ENCODE measurements around the gene STYXL1. TPM values are rescaled to one million over a fixed set of nuclear protein-coding genes. Genes with fewer than 3 reads are reported as not detected.
"Not testable (repeated sequence)": the region's sequence is repeated elsewhere in the genome, so short reads cannot be mapped to it uniquely, and the experiment has no call there.

The STYXL1 gene
- total RNA-seq (2022): 42.3 and 49.7 TPM in 2 replicates
- percentile 59 among the genes with signal in this experiment for Bru-seq, nascent RNA
- percentile 58 among the genes with signal in this experiment for BruChase-seq, experiment 1, labeled RNA remaining after a 2-hour chase
- percentile 64 among the genes with signal in this experiment for BruChase-seq, experiment 2, labeled RNA remaining after a 6-hour chase
- long read RNA-seq, transcript STYXL1-206 (9 exons, 1,147 nt): major isoform, 9 of 54 reads
- long read RNA-seq, partial matches to known transcripts: 12 of 54 reads
- long read RNA-seq, other reads (novel, unspliced or antisense): 26 of 54 reads

GRCh38 chr7:76047811-76048667 is at the start of gene STYXL1, which contains the start of gene MDH2:
STYXL1 (minus strand) TSS chr7:76048000; CDS start chr7:76030523, 17,477 bp downstream.
MDH2 (plus strand) TSS chr7:76048106; CDS start chr7:76048161, 55 bp downstream.
- peak within 1 kb of the TSS; percentile 99 for H3K27ac Mint-ChIP-seq (ENCODE audit: unreplicated experiment)
- ChIA-PET POLR2A (interaction anchor here (0.6 to 1.2 kb wide), 14 partner anchors 9 to 214 kb away, joined by 3 to 14 read pairs (median 4); partner anchors contain the start of genes POR and TMEM120A), CTCF (interaction anchor here (0.8 to 1.2 kb wide), 3 partner anchors 21 to 215 kb away, joined by 3 to 5 read pairs (median 4); no protein-coding TSS in a partner anchor)
- intact Hi-C loops (cut with micrococcal nuclease; ENCODE audit: unreplicated experiment): loop anchor here (5.0 kb wide), 2 partner anchors 56 to 84 kb away; partner anchors contain the start of gene TMEM120A
- peaks cover 13% of the 10 kb centered on the region for H3K4me1 ChIP-seq
- H3K27me3 ChIP-seq (replicated peaks; ENCODE audit: control insufficient read depth, insufficient read depth, low read length): no peaks in the 10 kb centered on the region
- peak within 1 kb of the TSS; percentile 77 for H3K4me3 ChIP-seq (ENCODE audit: low read depth, low read length)
- H3K4me1 Mint-ChIP-seq (ENCODE audit: low read depth, unreplicated experiment): peaks cover 22% of the 10 kb centered on the region
- peaks cover 56% of the 10 kb centered on the region for H3K36me3 Mint-ChIP-seq (ENCODE audit: insufficient read depth, unreplicated experiment)
- peak; percentile 96 to 97 for DNase-seq
- BruUV-seq (replicated peaks): TSS peak; percentile 69
- peak within 1 kb of the TSS; percentile 100 for H3K4me3 Mint-ChIP-seq (ENCODE audit: unreplicated experiment)
- TF ChIP-seq CTCF (IDR thresholded peaks at IDR 0.05; ENCODE audit: insufficient read depth in 1 of 2, low read depth in 1 of 2, low read length in 1 of 2, severe bottlenecking in 1 of 2, unreplicated experiment in 1 of 2): no peak
- no peaks in the 10 kb centered on the region for H3K27me3 Mint-ChIP-seq (ENCODE audit: insufficient read depth, unreplicated experiment)
- no peaks in the 10 kb centered on the region for H3K9me3 ChIP-seq
- no peaks in the 10 kb centered on the region for H3K9me3 Mint-ChIP-seq (ENCODE audit: unreplicated experiment)
- H3K36me3 ChIP-seq (ENCODE audit: control insufficient read depth, insufficient read depth, low read length): no peaks in the 10 kb centered on the region; the same call in 1 of the 2 replicates

GRCh38 chr7:76095908-76096307 is 48.1 kb upstream of the STYXL1 start:
- no peaks in the 10 kb centered on the region for H3K4me1 Mint-ChIP-seq (ENCODE audit: low read depth, unreplicated experiment)
- no peaks in the 10 kb centered on the region for H3K4me1 ChIP-seq
- no peak for TF ChIP-seq CTCF (IDR thresholded peaks at IDR 0.05; ENCODE audit: insufficient read depth in 1 of 2, low read depth in 1 of 2, low read length in 1 of 2, severe bottlenecking in 1 of 2, unreplicated experiment in 1 of 2)
- H3K4me3 Mint-ChIP-seq (ENCODE audit: unreplicated experiment): no peak overlapping the region
- no peak for DNase-seq
- CTCF ChIA-PET: no interaction called here
- BruUV-seq (replicated peaks): no TSS peak
- H3K27me3 Mint-ChIP-seq (ENCODE audit: insufficient read depth, unreplicated experiment): peaks cover 2% of the 10 kb centered on the region
- H3K36me3 Mint-ChIP-seq (ENCODE audit: insufficient read depth, unreplicated experiment): no peaks in the 10 kb centered on the region
- H3K9me3 Mint-ChIP-seq (ENCODE audit: unreplicated experiment): no peaks in the 10 kb centered on the region
- H3K9me3 ChIP-seq: no peaks in the 10 kb centered on the region
- H3K4me3 ChIP-seq (ENCODE audit: low read depth, low read length): no peak overlapping the region
- intact Hi-C loops (cut with micrococcal nuclease; ENCODE audit: unreplicated experiment): no loop called here
- H3K36me3 ChIP-seq (ENCODE audit: control insufficient read depth, insufficient read depth, low read length): no peaks in the 10 kb centered on the region
- POLR2A ChIA-PET: no interaction called here
- no peaks in the 10 kb centered on the region for H3K27me3 ChIP-seq (replicated peaks; ENCODE audit: control insufficient read depth, insufficient read depth, low read length)
- H3K27ac Mint-ChIP-seq (ENCODE audit: unreplicated experiment): no peak overlapping the region

GRCh38 chr7:76094326-76094725 is 46.5 kb upstream of the STYXL1 start:
- H3K9me3 Mint-ChIP-seq (ENCODE audit: unreplicated experiment); H3K27me3 Mint-ChIP-seq (ENCODE audit: insufficient read depth, unreplicated experiment); H3K27ac Mint-ChIP-seq (ENCODE audit: unreplicated experiment); CTCF ChIA-PET; H3K9me3 ChIP-seq; H3K4me3 Mint-ChIP-seq (ENCODE audit: unreplicated experiment); intact Hi-C loops (cut with micrococcal nuclease; ENCODE audit: unreplicated experiment); BruUV-seq (replicated peaks); H3K4me1 ChIP-seq; H3K4me3 ChIP-seq (ENCODE audit: low read depth, low read length); H3K36me3 ChIP-seq (ENCODE audit: control insufficient read depth, insufficient read depth, low read length); H3K4me1 Mint-ChIP-seq (ENCODE audit: low read depth, unreplicated experiment); DNase-seq; H3K36me3 Mint-ChIP-seq (ENCODE audit: insufficient read depth, unreplicated experiment); POLR2A ChIA-PET; H3K27me3 ChIP-seq (replicated peaks; ENCODE audit: control insufficient read depth, insufficient read depth, low read length): not testable (repeated sequence)

GRCh38 chr7:76093531-76093930 is 45.7 kb upstream of the STYXL1 start:
- H3K4me3 Mint-ChIP-seq (ENCODE audit: unreplicated experiment); POLR2A ChIA-PET; H3K4me1 Mint-ChIP-seq (ENCODE audit: low read depth, unreplicated experiment); intact Hi-C loops (cut with micrococcal nuclease; ENCODE audit: unreplicated experiment); H3K9me3 Mint-ChIP-seq (ENCODE audit: unreplicated experiment); H3K4me1 ChIP-seq; CTCF ChIA-PET; H3K27me3 ChIP-seq (replicated peaks; ENCODE audit: control insufficient read depth, insufficient read depth, low read length); H3K4me3 ChIP-seq (ENCODE audit: low read depth, low read length); BruUV-seq (replicated peaks); H3K9me3 ChIP-seq; DNase-seq; H3K27ac Mint-ChIP-seq (ENCODE audit: unreplicated experiment); H3K27me3 Mint-ChIP-seq (ENCODE audit: insufficient read depth, unreplicated experiment); H3K36me3 ChIP-seq (ENCODE audit: control insufficient read depth, insufficient read depth, low read length); H3K36me3 Mint-ChIP-seq (ENCODE audit: insufficient read depth, unreplicated experiment): not testable (repeated sequence)
